SK-N-SH (cell line): Measurements from ENCODE around the gene KDELR1. TPM values are rescaled to one million over a fixed set of nuclear protein-coding genes. Genes with fewer than 3 reads are reported as not detected.

Source experiments
- CTCF ChIA-PET: fragments of 300-600, 350-600 bp; formaldehyde crosslinking; extraction: SDS; loops from one replicate; lab custom pipeline; 2021; lab: Yijun Ruan, JAX
- POLR2A ChIA-PET: fragments of 350-600 bp; sonication (Branson Sonifier 250); formaldehyde crosslinking; extraction: SDS; loops from one replicate; lab custom pipeline; 2020; ENCODE audit warnings: antibody characterized with exemption, inconsistent platforms; lab: Yijun Ruan, JAX
- DNase-seq: peaks from one replicate; pipeline ENCODE4 v3.0.0; 2012
- H2AFZ ChIP-seq: fragments of 200-600 bp; sonication (generic); 2 replicates; pipeline ENCODE4 v1.8.1; 2016; ENCODE audit warnings: antibody characterized with exemption, mild to moderate bottlenecking, low read depth
- H3F3A ChIP-seq: fragments of 200-600 bp; sonication (generic); replicated peaks from 2 replicates; pipeline ENCODE3; 2016; ENCODE audit warnings: antibody characterized with exemption, mild to moderate bottlenecking; ENCODE audit not compliant: insufficient read depth
- H3K27ac ChIP-seq, 2 experiments: fragments of 200-500 bp in 1 of 2; fragments of 200-600 bp in 1 of 2; sonication (Bioruptor generic) in 1 of 2; sonication (generic), shearing (Covaris generic) in 1 of 2; 2 replicates each; pipeline versions ENCODE4 v1.5.1 to v1.6.1; 2014 to 2016; ENCODE audit warnings: low read depth in 2 of 2, inconsistent platforms in 1 of 2, low read length in 1 of 2, mild to moderate bottlenecking in 1 of 2, mixed read lengths in 1 of 2
- H3K27me3 ChIP-seq: fragments of 200-600 bp; sonication (generic), shearing (Covaris generic); 2 replicates; pipeline ENCODE4 v1.6.1; 2016; ENCODE audit warnings: mixed run types; ENCODE audit not compliant: insufficient read depth
- H3K36me3 ChIP-seq, 2 experiments: fragments of 200-500 bp in 1 of 2; fragments of 200-600 bp in 1 of 2; sonication (Bioruptor generic) in 1 of 2; sonication (generic) in 1 of 2; replicated peaks in 1 of 2; 2 replicates each; pipeline versions ENCODE3 to v1.5.1; 2014 to 2016; ENCODE audit warnings: low read length in 1 of 2, mild to moderate bottlenecking in 1 of 2; ENCODE audit not compliant: insufficient read depth in 2 of 2, control insufficient read depth in 1 of 2
- H3K4me1 ChIP-seq, 2 experiments: fragments of 200-500 bp in 1 of 2; fragments of 200-600 bp in 1 of 2; sonication (Bioruptor generic) in 1 of 2; sonication (generic), shearing (Covaris generic) in 1 of 2; 2 replicates each; pipeline versions ENCODE4 v1.5.1 to v1.6.1; 2014 to 2016; ENCODE audit warnings: low read depth in 1 of 2, low read length in 1 of 2, mixed run types in 1 of 2; ENCODE audit not compliant: insufficient read depth in 2 of 2, control insufficient read depth in 1 of 2
- H3K4me2 ChIP-seq: fragments of 200-600 bp; sonication (generic), shearing (Covaris generic); 2 replicates; pipeline ENCODE4 v1.6.1; 2017; ENCODE audit warnings: mixed run types
- H3K4me3 ChIP-seq, 2 experiments: fragments of 200-500 bp in 1 of 2; fragments of 200-600 bp in 1 of 2; sonication (Bioruptor generic) in 1 of 2; sonication (generic), shearing (Covaris generic) in 1 of 2; 2 replicates each; pipeline versions ENCODE4 v1.5.1 to v1.8.1; 2014 to 2016; ENCODE audit warnings: low read depth in 2 of 2, inconsistent platforms in 1 of 2, low read length in 1 of 2, mild to moderate bottlenecking in 1 of 2, mixed read lengths in 1 of 2, moderate library complexity in 1 of 2
- H3K79me2 ChIP-seq: fragments of 200-600 bp; sonication (generic); 2 replicates; pipeline ENCODE4 v1.8.1; 2017; ENCODE audit warnings: mild to moderate bottlenecking; ENCODE audit not compliant: insufficient read depth
- H3K9ac ChIP-seq: fragments of 200-600 bp; sonication (generic); 2 replicates; pipeline ENCODE4 v1.6.1; 2017; ENCODE audit warnings: mixed run types
- H3K9me2 ChIP-seq: fragments of 200-600 bp; sonication (generic); 2 replicates; pipeline ENCODE4 v1.6.1; 2017; ENCODE audit warnings: mixed run types
- H3K9me3 ChIP-seq: fragments of 200-600 bp; sonication (generic); 2 replicates; pipeline ENCODE4 v1.6.1; 2017; ENCODE audit warnings: mixed run types, mild to moderate bottlenecking, moderate library complexity
- H4K20me1 ChIP-seq: fragments of 200-600 bp; sonication (generic); 2 replicates; pipeline ENCODE4 v1.6.1; 2017; ENCODE audit warnings: mild to moderate bottlenecking, mixed run types; ENCODE audit not compliant: insufficient read depth
- CHD2 ChIP-seq: fragments of 150-350 bp; IDR thresholded peaks from 2 replicates; pipeline ENCODE4 v1.6.1; 2018; ENCODE audit warnings: low read length; ENCODE audit not compliant: partially characterized antibody
- ELF1 ChIP-seq: IDR thresholded peaks from 2 replicates; pipeline ENCODE4 v1.4.0; 2012
- EP300 ChIP-seq, 2 experiments: IDR thresholded peaks; 2 replicates each; pipeline versions ENCODE4 v1.4.0 to v1.6.1; 2012; ENCODE audit warnings: borderline replicate concordance in 1 of 2, low read depth in 1 of 2, low read length in 1 of 2
- FOSL2 ChIP-seq: IDR thresholded peaks from 2 replicates; pipeline ENCODE4 v1.4.0; 2012; ENCODE audit warnings: low read depth, mild to moderate bottlenecking, moderate library complexity, borderline replicate concordance
- FOXJ3 ChIP-seq: sonication (generic); formaldehyde crosslinking; IDR thresholded peaks from 2 replicates; pipeline ENCODE4 v1.5.1; 2020; ENCODE audit warnings: mild to moderate bottlenecking, missing genetic modification reagents
- FOXM1 ChIP-seq: IDR thresholded peaks from 2 replicates; pipeline ENCODE4 v1.4.0; 2012; ENCODE audit warnings: low read depth, mild to moderate bottlenecking
- GATA2 ChIP-seq: sonication (generic); formaldehyde crosslinking; IDR thresholded peaks from 2 replicates; pipeline ENCODE4 v1.5.0; 2020; ENCODE audit warnings: mild to moderate bottlenecking, missing genetic modification reagents
- IRF3 ChIP-seq: fragments of 150-350 bp; IDR thresholded peaks from 2 replicates; pipeline ENCODE4 v1.6.1; 2016; ENCODE audit warnings: mild to moderate bottlenecking, low read depth, low read length
- MEF2A ChIP-seq: IDR thresholded peaks from 2 replicates; pipeline ENCODE4 v1.4.0; 2012; ENCODE audit warnings: low read depth, borderline replicate concordance
- MXI1 ChIP-seq: IDR thresholded peaks from 2 replicates; pipeline ENCODE4 v1.6.1; 2012; ENCODE audit warnings: mild to moderate bottlenecking, low read depth, low read length, improper control_type of control experiment
- RAD21 ChIP-seq: IDR thresholded peaks from 2 replicates; pipeline ENCODE4 v1.6.1; 2012; ENCODE audit warnings: mild to moderate bottlenecking, low read length
- RCOR1 ChIP-seq: fragments of 150-350 bp; IDR thresholded peaks from 2 replicates; pipeline ENCODE4 v1.6.1; 2017; ENCODE audit warnings: antibody characterized with exemption, low read length
- RXRA ChIP-seq: IDR thresholded peaks from 2 replicates; pipeline ENCODE4 v1.4.0; 2012; ENCODE audit warnings: low read depth, mild to moderate bottlenecking, borderline replicate concordance
- SMC3 ChIP-seq: IDR thresholded peaks from 2 replicates; pipeline ENCODE4 v1.6.1; 2012; ENCODE audit warnings: low read depth, low read length, improper control_type of control experiment
- TAF1 ChIP-seq: IDR thresholded peaks from 2 replicates; pipeline ENCODE4 v1.6.1; 2012; ENCODE audit warnings: low read depth, mild to moderate bottlenecking, low read length, moderate library complexity, borderline replicate concordance
- YY1 ChIP-seq: IDR thresholded peaks from 2 replicates; pipeline ENCODE4 v1.4.0; 2012; ENCODE audit warnings: low read depth, mild to moderate bottlenecking
- WGBS: methylation state at CpG from one replicate; pipeline ENCODE4 v1.1.6; 2017; ENCODE audit warnings: low lambda C conversion rate; 5-methylcytosine and 5-hydroxymethylcytosine counted together
- polyA plus RNA-seq, 3 experiments: library from polyadenylated mRNA; depleted of rRNA; stranded (reverse); fragments of >200 nt; gene quantifications; 2 replicates each; pipeline ENCODE4 v1.2.3, GENCODE V29; 2012

Gene KDELR1
- polyA plus RNA-seq, 1 of the 3 experiments (the other 2 are of a cell fraction) = 138 TPM

DNA sequence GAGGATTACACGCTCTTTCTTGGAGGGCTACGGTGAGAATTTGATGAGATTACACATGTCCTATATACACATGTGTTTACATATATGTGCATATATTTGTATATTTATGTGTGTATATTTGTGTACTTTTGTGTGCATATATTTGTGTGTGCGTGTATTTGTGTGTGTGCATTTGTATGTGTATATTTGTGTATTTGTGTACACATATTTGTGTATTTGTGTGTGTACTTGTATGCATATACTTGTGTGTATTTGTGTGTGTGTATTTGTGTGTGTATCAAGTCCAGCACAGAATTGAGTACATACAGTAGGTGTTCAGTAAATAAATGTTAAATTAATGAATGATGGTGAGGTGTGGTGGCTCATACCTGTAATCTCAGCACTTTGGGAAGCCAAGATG lies 29.4 kb downstream of the KDELR1 start:
- Histone ChIP-seq H3F3A (no peaks in the 10 kb centered on the region), H3K27me3 (no peaks in the 10 kb centered on the region), H3K9me3 (no peaks in the 10 kb centered on the region), H3K79me2 (no peaks in the 10 kb centered on the region), H3K27ac (no peak overlapping the region), H3K9me2 (no peaks in the 10 kb centered on the region), H2AFZ (no peak overlapping the region), H3K4me2 (no peak overlapping the region), H4K20me1 (no peaks in the 10 kb centered on the region), H3K9ac (no peak overlapping the region), H3K36me3 (no peaks in the 10 kb centered on the region), H3K4me3 (no peak overlapping the region), H3K4me1 (peaks cover 4 to 8% of the 10 kb centered on the region in 2 experiments; a peak in 1 of 4 replicates)
- POLR2A ChIA-PET = interaction anchor here (1.6 kb wide), 1 partner anchor 83 kb away, joined by 5 read pairs; no protein-coding TSS in a partner anchor
- CTCF ChIA-PET = interaction anchor here (3.4 kb wide), 1 partner anchor 29 kb away, joined by 14 read pairs; the partner anchor contains the start of gene KDELR1
- TF ChIP-seq CHD2 (no peak), IRF3 (no peak), ELF1 (no peak), YY1 (no peak), MXI1 (no peak)
- no peak for DNase-seq
- 90% methylated on average over 3 of the region's 3 CpGs for WGBS

- 90% methylated on average over 5 of the region's 5 CpGs for WGBS
- Histone ChIP-seq H3K27ac (no peak overlapping the region), H3K27me3 (no peaks in the 10 kb centered on the region), H3F3A (peaks cover 5% of the 10 kb centered on the region), H3K4me3 (no peak overlapping the region)
- TF ChIP-seq FOSL2 (no peak), RXRA (no peak), RCOR1 (no peak), SMC3 (no peak), CHD2 (no peak), RAD21 (no peak), EP300 (IDR thresholded peaks at IDR 0.05; ENCODE audit: borderline replicate concordance in 1 of 2, low read depth in 1 of 2, low read length in 1 of 2) (no peak), MEF2A (no peak), TAF1 (no peak), FOXM1 (no peak), GATA2 (no peak), FOXJ3 (CRISPR knock-in tag) (no peak)
- TF ChIP-seq, all 33 proteins: peak for 0
- no peak overlapping the region for H2AFZ ChIP-seq
- no peak overlapping the region for H3K9ac ChIP-seq
- no peaks in the 10 kb centered on the region for H3K9me3 ChIP-seq
- no peaks in the 10 kb centered on the region for H3K9me2 ChIP-seq
- ChIA-PET POLR2A (no interaction called here), CTCF (interaction anchor here (1.7 kb wide), 1 partner anchor 32 kb away, joined by 8 read pairs; the partner anchor contains the start of gene KDELR1)
- no peak for DNase-seq
- no peaks in the 10 kb centered on the region for H3K36me3 ChIP-seq
- H4K20me1 ChIP-seq = no peaks in the 10 kb centered on the region
- H3K4me2 ChIP-seq = no peak overlapping the region
- peaks cover 0 to 4% of the 10 kb centered on the region in 2 experiments; a peak in 1 of 4 replicates for H3K4me1 ChIP-seq
- no peaks in the 10 kb centered on the region for H3K79me2 ChIP-seq
These were observed 32.2 kb downstream of the KDELR1 start for GRCh38 chr19:48359123-48359522.
